Measurements from ENCODE around the gene TRPC3. TPM values are rescaled to one million over a fixed set of nuclear protein-coding genes. Genes with fewer than 3 reads are reported as not detected.

TRPC3 gene
- total RNA-seq, 2 experiments from 2014 or later, result not detected

DNA sequence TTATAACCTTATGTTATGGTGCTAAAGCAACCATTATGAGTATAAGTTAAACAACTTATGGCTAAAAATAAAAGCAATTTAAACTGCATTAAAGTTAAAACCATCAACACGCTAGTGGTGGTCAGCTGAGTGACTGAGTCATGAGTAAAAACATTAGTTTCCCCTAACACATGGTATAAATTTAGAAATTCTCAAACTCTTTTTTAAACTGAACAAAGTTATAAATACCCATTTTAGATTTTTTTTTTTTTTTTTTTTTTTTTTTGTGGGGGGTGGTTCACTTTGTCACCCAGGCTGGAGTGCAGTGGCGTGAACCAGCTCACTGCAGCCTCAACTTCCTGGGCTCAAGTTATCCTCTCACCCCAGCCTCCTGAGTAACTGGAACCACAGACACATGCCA, 76.2 kb downstream of the TRPC3 start:
- no peaks in the 10 kb centered on the region for H3K9me3 ChIP-seq (ENCODE audit: control insufficient read depth in 1 of 2, insufficient read depth in 1 of 2, low read length in 2 of 2)
- H3K36me3 Mint-ChIP-seq (ENCODE audit: low read depth), result no peaks in the 10 kb centered on the region
- POLR2A ChIA-PET, result no interaction called here
- H3K4me1 Mint-ChIP-seq (ENCODE audit: low read depth), result peaks cover 5% of the 10 kb centered on the region
- H3K27me3 Mint-ChIP-seq, result peaks cover 51% of the 10 kb centered on the region
- peaks cover 3% of the 10 kb centered on the region for H3K4me1 ChIP-seq (ENCODE audit: insufficient read depth, low read length)
- H3K27me3 ChIP-seq (ENCODE audit: control insufficient read depth in 1 of 2, insufficient read depth in 2 of 2, low read length in 2 of 2), result peaks cover 4 to 35% of the 10 kb centered on the region in 2 experiments
- H3K9me3 Mint-ChIP-seq, result no peaks in the 10 kb centered on the region
- ATAC-seq (ENCODE audit: poor library complexity) (no peak), DNase-seq (no peak)
- no peak overlapping the region for H3K4me3 ChIP-seq (ENCODE audit: low read length)
- CTCF ChIA-PET, result no interaction called here
- intact Hi-C loops (cut with DNase I, micrococcal nuclease), result no loop called here
- H3K27ac Mint-ChIP-seq, result no peak overlapping the region
- H3K27ac ChIP-seq (ENCODE audit: low read depth in 1 of 2, low read length in 2 of 2), result no peak overlapping the region
- no peak overlapping the region for H3K4me3 Mint-ChIP-seq
- TF ChIP-seq, protein P1, sequence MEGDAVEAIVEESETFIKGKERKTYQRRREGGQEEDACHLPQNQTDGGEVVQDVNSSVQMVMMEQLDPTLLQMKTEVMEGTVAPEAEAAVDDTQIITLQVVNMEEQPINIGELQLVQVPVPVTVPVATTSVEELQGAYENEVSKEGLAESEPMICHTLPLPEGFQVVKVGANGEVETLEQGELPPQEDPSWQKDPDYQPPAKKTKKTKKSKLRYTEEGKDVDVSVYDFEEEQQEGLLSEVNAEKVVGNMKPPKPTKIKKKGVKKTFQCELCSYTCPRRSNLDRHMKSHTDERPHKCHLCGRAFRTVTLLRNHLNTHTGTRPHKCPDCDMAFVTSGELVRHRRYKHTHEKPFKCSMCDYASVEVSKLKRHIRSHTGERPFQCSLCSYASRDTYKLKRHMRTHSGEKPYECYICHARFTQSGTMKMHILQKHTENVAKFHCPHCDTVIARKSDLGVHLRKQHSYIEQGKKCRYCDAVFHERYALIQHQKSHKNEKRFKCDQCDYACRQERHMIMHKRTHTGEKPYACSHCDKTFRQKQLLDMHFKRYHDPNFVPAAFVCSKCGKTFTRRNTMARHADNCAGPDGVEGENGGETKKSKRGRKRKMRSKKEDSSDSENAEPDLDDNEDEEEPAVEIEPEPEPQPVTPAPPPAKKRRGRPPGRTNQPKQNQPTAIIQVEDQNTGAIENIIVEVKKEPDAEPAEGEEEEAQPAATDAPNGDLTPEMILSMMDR (IDR thresholded peaks at IDR 0.05), result no peak
- no peaks in the 10 kb centered on the region for H3K36me3 ChIP-seq (ENCODE audit: insufficient read depth, low read length)

DNA sequence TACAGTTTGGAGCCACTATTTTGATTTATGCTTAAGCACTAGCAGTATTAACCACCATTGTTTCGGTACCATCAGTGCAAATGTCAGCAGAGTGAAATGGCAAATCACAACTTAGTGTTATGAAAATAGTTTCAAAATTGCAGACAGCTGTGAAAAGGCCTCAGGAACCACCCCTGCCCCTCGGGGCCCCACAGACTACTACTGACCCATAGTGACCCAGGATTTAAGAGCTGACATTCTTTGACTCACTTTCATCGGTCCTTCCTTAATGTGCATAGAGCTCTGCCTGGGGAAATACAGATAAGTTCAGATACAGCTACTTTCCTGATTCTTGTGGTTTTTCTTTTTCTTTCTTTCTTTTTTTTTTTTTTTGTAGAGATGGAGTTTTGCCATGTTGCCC, 78.3 kb downstream of the TRPC3 start:
- ATAC-seq (ENCODE audit: poor library complexity) (no peak), DNase-seq (no peak)
- Histone ChIP-seq H3K36me3 (ENCODE audit: insufficient read depth, low read length) (no peaks in the 10 kb centered on the region), H3K4me3 (ENCODE audit: low read length) (no peak overlapping the region), H3K4me1 (ENCODE audit: insufficient read depth, low read length) (peaks cover 12% of the 10 kb centered on the region), H3K9me3 (ENCODE audit: control insufficient read depth in 1 of 2, insufficient read depth in 1 of 2, low read length in 2 of 2) (no peaks in the 10 kb centered on the region), H3K27ac (ENCODE audit: low read depth in 1 of 2, low read length in 2 of 2) (no peak overlapping the region), H3K27me3 (ENCODE audit: control insufficient read depth in 1 of 2, insufficient read depth in 2 of 2, low read length in 2 of 2) (peaks cover 4 to 32% of the 10 kb centered on the region in 2 experiments)
- intact Hi-C loops (cut with DNase I, micrococcal nuclease), result loop anchor here in 1 of 2 experiments (5.0 kb wide), 2 partner anchors 71 to 176 kb away; partner anchors contain the start of genes ANXA5 and EXOSC9
- Mint-ChIP-seq H3K36me3 (ENCODE audit: low read depth) (peaks cover 11% of the 10 kb centered on the region), H3K4me3 (no peak overlapping the region), H3K9me3 (no peaks in the 10 kb centered on the region), H3K27ac (no peak overlapping the region), H3K27me3 (peaks cover 34% of the 10 kb centered on the region), H3K4me1 (ENCODE audit: low read depth) (peaks cover 26% of the 10 kb centered on the region)
- ChIA-PET CTCF (no interaction called here), POLR2A (no interaction called here)
- TF ChIP-seq, protein P1 (IDR thresholded peaks at IDR 0.05), result no peak

DNA sequence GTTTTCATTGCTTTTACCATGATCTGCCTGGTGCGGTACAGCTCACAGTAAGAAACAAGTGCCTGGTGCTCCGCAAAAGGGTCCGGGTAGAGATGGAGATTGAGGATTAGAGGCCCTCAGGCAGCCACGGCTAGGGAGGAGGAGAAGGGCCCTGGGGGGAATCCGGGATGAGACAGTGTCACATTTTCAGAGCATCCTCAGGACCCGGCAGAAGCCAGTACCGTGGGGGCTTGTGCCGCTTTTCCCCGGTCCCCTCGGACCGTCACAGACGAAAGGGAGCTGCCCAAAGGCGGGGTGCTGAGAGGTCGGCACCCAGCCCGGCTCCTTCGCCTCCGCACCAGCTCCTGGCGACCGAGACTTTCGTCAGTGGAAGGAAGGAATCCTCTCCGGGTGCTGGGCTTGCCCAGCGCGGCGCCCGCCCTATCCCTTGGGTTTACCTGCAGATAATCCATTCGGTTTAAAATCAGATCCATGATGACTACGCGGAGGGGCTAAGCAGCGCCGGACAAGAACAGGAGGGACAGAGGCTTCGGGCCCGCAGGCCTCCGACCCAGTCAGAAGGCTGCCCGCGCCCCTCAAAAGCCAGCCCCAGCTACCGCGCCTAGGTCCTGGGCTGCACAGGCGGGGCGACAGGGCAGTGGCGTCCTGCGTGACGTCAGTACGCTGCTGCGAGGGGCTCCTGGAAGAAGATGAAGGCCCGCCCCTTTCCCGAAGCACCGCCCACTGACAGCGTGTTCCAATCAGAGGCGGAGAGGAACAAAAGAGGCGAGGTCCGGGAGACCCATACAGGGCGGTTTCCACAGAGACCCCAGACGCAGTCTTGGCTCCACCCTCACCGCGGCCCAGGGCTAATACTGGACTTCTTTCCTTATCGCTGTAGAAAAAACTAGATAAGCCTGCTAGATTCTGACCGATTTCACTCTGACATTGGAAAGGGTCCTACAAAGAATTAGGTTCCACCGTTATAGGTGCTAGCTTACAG, 81.7 kb downstream of the TRPC3 start, which contains the start of gene BBS7:
Gene BBS7 (minus strand): TSS at position 634 of the 982 bp plus-strand sequence. CDS start 161 bp downstream, at position 473.
- peak within 1 kb of the TSS; percentile 80 for H3K4me3 ChIP-seq (ENCODE audit: low read length)
- Mint-ChIP-seq H3K4me1 (ENCODE audit: low read depth) (peaks cover 26% of the 10 kb centered on the region), H3K9me3 (no peaks in the 10 kb centered on the region), H3K27ac (peak within 1 kb of the TSS; percentile 87), H3K36me3 (ENCODE audit: low read depth) (peaks cover 24% of the 10 kb centered on the region), H3K4me3 (peak within 1 kb of the TSS; percentile 99), H3K27me3 (peaks cover 20% of the 10 kb centered on the region)
- peak within 1 kb of the TSS in 1 of 2 donors; percentile 71 for H3K27ac ChIP-seq (ENCODE audit: low read depth in 1 of 2, low read length in 2 of 2)
- intact Hi-C loops (cut with DNase I, micrococcal nuclease), result loop anchor here in 1 of 2 experiments (1.0 to 5.0 kb wide), 4 partner anchors 46 to 282 kb away; partner anchors contain the start of genes ANXA5, BLTP1 and EXOSC9
- CTCF ChIA-PET, result no interaction called here
- TF ChIP-seq, protein P1 (IDR thresholded peaks at IDR 0.05), result no peak
- ATAC-seq (ENCODE audit: poor library complexity), result peak; percentile 98
- POLR2A ChIA-PET, result interaction anchor here (0.5 to 2.1 kb wide), 11 partner anchors 11 to 847 kb away, joined by 3 to 14 read pairs (median 3); partner anchors contain the start of genes ANXA5, BLTP1, CCNA2 and EXOSC9
- H3K27me3 ChIP-seq (ENCODE audit: control insufficient read depth in 1 of 2, insufficient read depth in 2 of 2, low read length in 2 of 2), result peaks cover 0 to 8% of the 10 kb centered on the region in 2 experiments
- H3K36me3 ChIP-seq (ENCODE audit: insufficient read depth, low read length), result no peaks in the 10 kb centered on the region
- DNase-seq, result peak; percentile 84 to 100 (median 96)
- peaks cover 12% of the 10 kb centered on the region for H3K4me1 ChIP-seq (ENCODE audit: insufficient read depth, low read length)
- no peaks in the 10 kb centered on the region for H3K9me3 ChIP-seq (ENCODE audit: control insufficient read depth in 1 of 2, insufficient read depth in 1 of 2, low read length in 2 of 2)

All from CD4-positive, alpha-beta T cell (primary cell).